ENCODE results near the gene SOX6.

Gene SOX6

DNA sequence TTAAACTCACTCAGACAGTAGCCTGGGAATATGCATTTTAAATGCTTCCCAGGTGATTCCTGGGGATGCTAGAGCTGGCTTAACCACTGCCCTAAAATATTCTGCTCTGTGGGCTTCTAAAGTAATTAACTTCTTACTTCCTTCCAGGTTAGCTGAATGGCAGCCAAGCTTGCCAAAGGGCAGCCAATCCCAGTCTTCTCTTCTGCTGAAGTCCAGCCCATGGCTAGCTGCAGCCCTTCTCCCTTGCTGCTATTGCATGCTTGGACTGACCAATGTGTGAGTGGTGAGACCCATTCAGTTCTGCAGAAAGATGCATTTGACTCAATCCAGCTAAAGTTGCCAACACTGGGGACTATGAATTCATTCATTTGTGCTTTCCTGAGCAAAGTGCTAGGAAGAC, 411.9 kb downstream of the SOX6 start:
- no peak for DNase-seq (ENCODE audit: extremely low spot score)
- TF ChIP-seq, protein P1, sequence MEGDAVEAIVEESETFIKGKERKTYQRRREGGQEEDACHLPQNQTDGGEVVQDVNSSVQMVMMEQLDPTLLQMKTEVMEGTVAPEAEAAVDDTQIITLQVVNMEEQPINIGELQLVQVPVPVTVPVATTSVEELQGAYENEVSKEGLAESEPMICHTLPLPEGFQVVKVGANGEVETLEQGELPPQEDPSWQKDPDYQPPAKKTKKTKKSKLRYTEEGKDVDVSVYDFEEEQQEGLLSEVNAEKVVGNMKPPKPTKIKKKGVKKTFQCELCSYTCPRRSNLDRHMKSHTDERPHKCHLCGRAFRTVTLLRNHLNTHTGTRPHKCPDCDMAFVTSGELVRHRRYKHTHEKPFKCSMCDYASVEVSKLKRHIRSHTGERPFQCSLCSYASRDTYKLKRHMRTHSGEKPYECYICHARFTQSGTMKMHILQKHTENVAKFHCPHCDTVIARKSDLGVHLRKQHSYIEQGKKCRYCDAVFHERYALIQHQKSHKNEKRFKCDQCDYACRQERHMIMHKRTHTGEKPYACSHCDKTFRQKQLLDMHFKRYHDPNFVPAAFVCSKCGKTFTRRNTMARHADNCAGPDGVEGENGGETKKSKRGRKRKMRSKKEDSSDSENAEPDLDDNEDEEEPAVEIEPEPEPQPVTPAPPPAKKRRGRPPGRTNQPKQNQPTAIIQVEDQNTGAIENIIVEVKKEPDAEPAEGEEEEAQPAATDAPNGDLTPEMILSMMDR (IDR thresholded peaks at IDR 0.05; ENCODE audit: control extremely low read depth, extremely low read depth, low read depth, missing control alignments) = no peak
- ChIA-PET CTCF (no interaction called here), POLR2A (no interaction called here)

DNA sequence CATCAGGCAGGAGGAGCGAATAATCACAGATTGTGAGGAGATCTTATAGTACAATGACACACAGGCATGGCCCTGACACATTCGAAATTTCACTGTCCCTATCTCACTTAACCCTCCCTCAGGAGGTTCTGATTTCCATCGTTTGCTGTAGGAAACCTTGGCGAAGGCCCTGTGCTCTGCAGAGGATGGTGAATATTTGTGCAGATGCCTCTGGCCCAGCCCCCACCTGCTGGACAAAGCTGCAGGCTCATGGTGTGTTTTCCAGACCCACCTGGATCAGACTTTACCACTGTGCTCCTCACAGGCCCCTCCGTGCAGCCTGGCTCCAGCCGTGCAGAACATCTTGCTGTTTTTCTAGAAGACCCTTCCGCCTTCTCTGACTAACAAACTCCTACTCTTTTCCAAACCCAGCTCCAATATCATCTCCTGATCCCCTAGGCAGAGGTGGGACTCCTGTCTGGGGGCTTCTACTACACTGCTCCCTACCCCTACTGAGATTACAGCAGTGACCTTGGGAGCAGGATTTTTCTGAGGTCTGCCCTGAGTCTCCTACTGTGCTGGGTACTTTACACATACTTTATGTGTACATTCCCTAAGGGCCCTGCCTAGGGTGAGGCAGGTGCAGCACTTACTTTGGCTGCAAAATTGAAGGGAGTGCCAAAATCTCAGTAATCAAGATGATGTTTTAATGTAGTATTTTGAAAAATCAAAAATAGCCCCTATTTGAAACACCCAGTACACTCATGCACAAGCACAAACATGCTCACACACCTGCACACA, 412.7 kb downstream of the SOX6 start:
- CTCF ChIA-PET = interaction anchor here (0.7 to 1.3 kb wide), 2 partner anchors 9 to 14 kb away, joined by 3 read pairs; no protein-coding TSS in a partner anchor

DNA sequence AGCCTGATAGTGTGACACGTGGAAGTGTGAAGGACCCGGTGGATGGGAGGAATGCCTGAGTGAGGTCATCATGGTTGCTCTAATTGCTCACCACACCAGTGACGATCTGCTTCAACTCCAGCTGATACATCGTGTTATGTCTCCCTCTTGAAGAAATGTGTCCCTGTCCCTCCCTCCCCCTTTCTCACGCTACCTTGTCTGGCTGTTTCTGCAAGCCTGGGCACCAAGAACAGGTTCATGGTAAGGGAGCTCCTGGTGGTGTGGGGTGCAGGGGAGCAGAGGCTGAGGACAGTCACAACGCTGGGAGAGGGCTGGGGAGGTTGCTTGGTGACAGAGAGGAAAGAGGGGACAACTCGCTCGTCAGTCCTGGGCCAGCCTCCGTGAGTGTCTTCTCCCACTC, 413.4 kb downstream of the SOX6 start:
- TF ChIP-seq, protein P1 (IDR thresholded peaks at IDR 0.05; ENCODE audit: control extremely low read depth, extremely low read depth, low read depth, missing control alignments) = no peak
- DNase-seq (ENCODE audit: extremely low spot score) = no peak
- POLR2A ChIA-PET = no interaction called here
- CTCF ChIA-PET = interaction anchor here (0.7 to 1.3 kb wide), 2 partner anchors 10 to 14 kb away, joined by 3 read pairs; no protein-coding TSS in a partner anchor

More for the DNA sequence above, 412.7 kb downstream of the SOX6 start:
- TF ChIP-seq, protein P1 (IDR thresholded peaks at IDR 0.05; ENCODE audit: control extremely low read depth, extremely low read depth, low read depth, missing control alignments) = no peak
- no peak for DNase-seq (ENCODE audit: extremely low spot score)
- POLR2A ChIA-PET = no interaction called here

DNA sequence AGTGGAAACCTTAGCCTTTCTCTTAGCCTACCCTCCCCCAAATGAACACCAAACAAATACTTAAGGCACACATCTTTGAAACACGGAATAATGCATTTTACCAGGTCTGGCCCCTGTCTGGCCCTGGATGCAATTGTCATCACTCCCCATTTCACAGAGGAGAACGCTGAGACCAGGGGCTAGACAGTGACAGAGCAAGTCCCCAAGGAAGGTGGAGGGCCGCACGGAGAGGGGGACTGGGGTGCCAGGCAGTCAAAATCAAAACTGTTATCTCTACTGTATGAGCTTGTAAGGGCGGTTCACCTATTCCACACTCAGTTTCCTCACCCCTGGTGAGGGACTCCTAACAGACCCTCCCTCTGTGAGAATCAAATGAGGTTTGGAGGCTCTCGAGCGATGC, 414.2 kb downstream of the SOX6 start:
- TF ChIP-seq, protein P1 (IDR thresholded peaks at IDR 0.05; ENCODE audit: control extremely low read depth, extremely low read depth, low read depth, missing control alignments) = no peak
- no peak for DNase-seq (ENCODE audit: extremely low spot score)
- POLR2A ChIA-PET = no interaction called here
- CTCF ChIA-PET = no interaction called here

DNA sequence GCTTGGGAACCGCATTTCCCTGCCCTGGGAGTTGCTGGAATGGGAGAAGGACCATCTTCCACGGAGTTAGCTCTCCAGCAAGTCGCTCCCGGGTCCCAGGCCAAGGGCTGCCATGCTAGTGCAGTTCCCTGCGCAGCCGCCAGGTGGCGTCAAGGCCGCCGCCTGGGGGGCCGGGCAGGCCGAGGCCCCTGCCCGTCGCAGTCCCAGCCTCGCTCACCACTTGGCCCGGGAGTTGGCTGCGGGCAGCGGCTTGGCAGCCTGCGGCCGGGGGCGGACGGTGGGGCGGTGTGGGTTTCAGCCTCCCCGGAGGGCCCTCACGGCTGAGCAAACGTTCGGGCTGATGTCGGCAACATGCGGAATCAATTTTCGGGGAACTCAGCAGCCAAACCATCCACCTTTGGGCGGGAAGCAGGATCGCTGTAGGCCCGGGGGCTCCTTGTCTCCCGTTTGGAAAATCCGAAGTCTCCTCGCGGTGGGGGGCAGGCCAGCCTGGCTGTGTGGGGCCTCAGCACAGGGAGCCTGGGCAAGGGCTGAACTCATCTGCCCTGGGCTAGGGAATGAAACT, 415.1 kb downstream of the SOX6 start:
- POLR2A ChIA-PET = no interaction called here
- DNase-seq (ENCODE audit: extremely low spot score) = peak; percentile 78
- TF ChIP-seq, protein P1 (IDR thresholded peaks at IDR 0.05; ENCODE audit: control extremely low read depth, extremely low read depth, low read depth, missing control alignments) = peak; percentile 68
- CTCF ChIA-PET = interaction anchor here (0.5 to 2.8 kb wide), 19 partner anchors 9 to 672 kb away, joined by 3 to 17 read pairs (median 4); no protein-coding TSS in a partner anchor

DNA sequence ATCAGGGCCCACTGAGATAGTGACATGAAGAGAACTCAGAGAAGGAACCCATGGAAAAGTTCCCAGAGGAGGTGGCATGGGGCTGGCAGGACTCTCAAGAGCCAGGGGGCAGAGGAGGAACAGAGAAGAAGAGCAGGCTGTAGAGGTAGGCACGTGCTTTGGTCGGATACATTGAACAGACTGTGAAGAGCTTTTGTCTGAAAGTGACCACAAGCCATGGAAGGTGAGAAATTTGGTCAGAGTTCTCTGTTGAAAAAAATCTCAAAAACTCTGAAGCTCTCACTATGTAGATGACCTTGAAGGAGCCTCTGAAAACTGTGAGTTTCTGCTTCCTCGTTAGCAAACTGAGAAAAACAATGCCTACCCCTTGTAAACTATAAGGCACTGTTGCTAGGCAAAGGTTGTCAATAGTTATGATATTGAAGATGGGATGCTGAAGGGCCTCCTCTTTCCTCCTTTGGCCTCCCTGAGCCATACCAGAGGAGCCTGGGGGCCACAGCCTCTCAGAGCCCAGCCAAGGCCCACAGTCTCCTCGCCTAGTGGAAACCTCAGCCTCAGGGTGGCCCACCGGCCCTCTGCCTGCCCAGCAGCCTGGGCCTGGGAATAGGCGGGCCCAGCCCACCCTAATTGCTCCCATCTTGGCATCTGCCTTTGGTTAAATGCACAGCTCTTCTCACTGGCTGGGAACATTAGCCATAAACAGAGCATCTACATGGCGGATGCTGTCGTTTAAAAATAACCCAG, 415.7 kb downstream of the SOX6 start:
- ChIA-PET CTCF (interaction anchor here (0.5 to 2.8 kb wide), 19 partner anchors 9 to 673 kb away, joined by 3 to 17 read pairs (median 4); no protein-coding TSS in a partner anchor), POLR2A (no interaction called here)
- no peak for DNase-seq (ENCODE audit: extremely low spot score)
- TF ChIP-seq, protein P1 (IDR thresholded peaks at IDR 0.05; ENCODE audit: control extremely low read depth, extremely low read depth, low read depth, missing control alignments) = no peak

All from GM10248 (cell line).